Measurements from ENCODE around the gene AR. TPM values are rescaled to one million over a fixed set of nuclear protein-coding genes. Genes with fewer than 3 reads are reported as not detected.

AR gene
- total and polyA plus RNA-seq, 10 of the 15 experiments (the other 5 are each of a cell fraction or from before 2014, with no cell fraction given): 0.07 to 0.09 (median 0.08) TPM; not detected in 7

GRCh38 chrX:67538383-67538782 lies 5.4 kb upstream of the AR start:
- no peak overlapping the region for H3K27ac ChIP-seq (ENCODE audit: control insufficient read depth, insufficient read depth)
- in situ Hi-C loops (cut with MboI) (no loop called here), intact Hi-C loops (cut with micrococcal nuclease; ENCODE audit: unreplicated experiment) (no loop called here)
- no peak for ATAC-seq
- ChIA-PET POLR2A (no interaction called here), CTCF (no interaction called here), RAD21 (ENCODE audit: unreplicated experiment) (no interaction called here), SMC1A (ENCODE audit: uncharacterized antibody, unreplicated experiment) (no interaction called here)
- H2AFZ ChIP-seq (ENCODE audit: control insufficient read depth, low read depth, low read length): no peak overlapping the region
- no peaks in the 10 kb centered on the region for H4K20me1 ChIP-seq (ENCODE audit: control insufficient read depth, insufficient read depth)
- DNase-seq (ENCODE audit: low read depth, low spot score): no peak
- no peaks in the 10 kb centered on the region for H3K79me2 ChIP-seq (ENCODE audit: control insufficient read depth, insufficient read depth, low read length)
- H3K9ac ChIP-seq (ENCODE audit: control insufficient read depth, insufficient read depth, low read length): no peak overlapping the region
- no TSS peak for BruUV-seq (replicated peaks)
- TF ChIP-seq MTA2 (IDR thresholded peaks at IDR 0.05; ENCODE audit: low read depth) (no peak), CBFB (IDR thresholded peaks at IDR 0.05; ENCODE audit: low read depth) (no peak), ZNF207 (IDR thresholded peaks at IDR 0.05; ENCODE audit: borderline replicate concordance) (no peak), MEF2A (IDR thresholded peaks at IDR 0.05; ENCODE audit: insufficient read depth, low read depth, low read length) (no peak), IRF5 (IDR thresholded peaks at IDR 0.05; ENCODE audit: borderline replicate concordance) (no peak), POLR2AphosphoS5 (IDR thresholded peaks at IDR 0.05; ENCODE audit: low read length) (no peak), YY1 (IDR thresholded peaks at IDR 0.05; ENCODE audit: low read depth, low read length) (no peak), TBL1XR1 (IDR thresholded peaks at IDR 0.05; ENCODE audit: low read depth, low read length) (no peak), CBX3 (IDR thresholded peaks at IDR 0.05; ENCODE audit: borderline replicate concordance, low read depth) (no peak), SIN3A (IDR thresholded peaks at IDR 0.05; ENCODE audit: low read depth, low read length) (no peak), CEBPB (IDR thresholded peaks at IDR 0.05; ENCODE audit: borderline replicate concordance in 1 of 2, low read depth in 2 of 2, low read length in 2 of 2) (no peak), E4F1 (IDR thresholded peaks at IDR 0.05; ENCODE audit: borderline replicate concordance, partially characterized antibody) (no peak), PKNOX1 (IDR thresholded peaks at IDR 0.05) (no peak)
- no peaks in the 10 kb centered on the region for H3K4me1 ChIP-seq (ENCODE audit: control insufficient read depth, insufficient read depth, low read length)
- H3K9me3 ChIP-seq (replicated peaks; ENCODE audit: control insufficient read depth, insufficient read depth, low read length): no peaks in the 10 kb centered on the region
- no peaks in the 10 kb centered on the region for H3K27me3 ChIP-seq (replicated peaks in 1 of 2; ENCODE audit: control insufficient read depth in 2 of 2, insufficient read depth in 2 of 2, low read length in 1 of 2)
- no peak overlapping the region for H3K4me3 ChIP-seq
- FAIRE-seq: no peak
- H3K36me3 ChIP-seq (ENCODE audit: control insufficient read depth in 2 of 2, insufficient read depth in 2 of 2, low read length in 1 of 2): no peaks in the 10 kb centered on the region
- no peak overlapping the region for H3K4me2 ChIP-seq (ENCODE audit: control insufficient read depth, insufficient read depth)

Data from GM12878 (cell line).